Left ventricle myocardium inferior (tissue), 1 donor: ENCODE data around the gene VWA7. TPM values are rescaled to one million over a fixed set of nuclear protein-coding genes. Genes with fewer than 3 reads are reported as not detected.

Experiments used
- DNase-seq: peaks from one replicate; pipeline ENCODE4 v3.0.0-alpha.2; 2020
- H3K27ac ChIP-seq: fragments of 200-600 bp; replicated peaks from 2 replicates; pipeline ENCODE4 v1.8.0; 2021
- H3K27me3 ChIP-seq: fragments of 200-600 bp; 2 replicates; pipeline ENCODE4 v1.8.0; 2021; ENCODE audit warnings: low read depth
- H3K36me3 ChIP-seq: fragments of 200-600 bp; 2 replicates; pipeline ENCODE4 v1.8.0; 2021
- H3K4me1 ChIP-seq: fragments of 200-600 bp; 2 replicates; pipeline ENCODE4 v1.8.0; 2021
- H3K4me3 ChIP-seq: fragments of 200-600 bp; 2 replicates; pipeline ENCODE4 v1.8.0; 2021; ENCODE audit warnings: mild to moderate bottlenecking, moderate library complexity
- H3K9me3 ChIP-seq: fragments of 200-600 bp; replicated peaks from 2 replicates; pipeline ENCODE4 v1.8.0; 2021
- intact Hi-C: fragments of 100-400 bp; cut with micrococcal nuclease; formaldehyde crosslinking; loops from one replicate; pipeline ENCODE4 v1.11.0; 2022
- total RNA-seq: library from RNA; stranded (reverse); fragmentation: NEBNext Ultra II Directional; extraction: Animal tissue kit (Norgen Biotek cat#: 25700); gene quantifications from one replicate; pipeline ENCODE4 v1.2.1, GENCODE V29; 2021
- TF ChIP-seq, protein P1 (sequence below): fragments of 200-600 bp; IDR thresholded peaks from 2 replicates; pipeline ENCODE4 v1.8.0; 2021; ENCODE audit warnings: antibody characterized with exemption, mild to moderate bottlenecking, borderline replicate concordance
- donor health status: DM: no; HTN: yes; CAD: no; lungs with severe emphysema.

The VWA7 gene
- total RNA-seq, 1 donor from 2014 or later: 14.7 TPM

DNA sequence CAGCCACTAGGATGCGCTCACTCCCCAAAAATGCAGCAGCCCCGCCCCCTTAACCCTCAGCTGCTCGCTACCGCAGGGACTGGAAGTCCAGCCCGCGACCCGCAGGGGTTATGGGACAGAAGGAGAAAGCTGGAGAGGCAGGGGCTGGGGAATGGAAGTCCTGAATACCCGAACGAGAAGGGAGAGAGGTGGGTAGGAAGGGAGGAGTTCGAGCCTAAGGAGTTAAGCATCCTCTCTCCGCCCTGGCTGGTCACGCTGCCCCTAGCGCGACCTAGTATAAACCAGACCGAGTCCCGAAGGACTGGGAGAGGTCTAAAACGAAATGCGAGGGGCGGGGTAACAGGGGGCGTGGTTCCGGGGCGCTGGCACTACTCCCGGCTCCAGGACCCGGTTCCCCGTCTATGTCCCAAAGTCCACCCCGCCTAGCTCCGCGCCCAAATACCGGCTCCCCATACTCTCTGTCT is 47.6 kb downstream of the VWA7 start:
- H3K27me3 ChIP-seq: no peaks in the 10 kb centered on the region
- peak; percentile 94 for DNase-seq
- H3K27ac ChIP-seq: peak overlapping the region; percentile 98
- H3K36me3 ChIP-seq: peaks cover 63% of the 10 kb centered on the region
- TF ChIP-seq, protein P1, sequence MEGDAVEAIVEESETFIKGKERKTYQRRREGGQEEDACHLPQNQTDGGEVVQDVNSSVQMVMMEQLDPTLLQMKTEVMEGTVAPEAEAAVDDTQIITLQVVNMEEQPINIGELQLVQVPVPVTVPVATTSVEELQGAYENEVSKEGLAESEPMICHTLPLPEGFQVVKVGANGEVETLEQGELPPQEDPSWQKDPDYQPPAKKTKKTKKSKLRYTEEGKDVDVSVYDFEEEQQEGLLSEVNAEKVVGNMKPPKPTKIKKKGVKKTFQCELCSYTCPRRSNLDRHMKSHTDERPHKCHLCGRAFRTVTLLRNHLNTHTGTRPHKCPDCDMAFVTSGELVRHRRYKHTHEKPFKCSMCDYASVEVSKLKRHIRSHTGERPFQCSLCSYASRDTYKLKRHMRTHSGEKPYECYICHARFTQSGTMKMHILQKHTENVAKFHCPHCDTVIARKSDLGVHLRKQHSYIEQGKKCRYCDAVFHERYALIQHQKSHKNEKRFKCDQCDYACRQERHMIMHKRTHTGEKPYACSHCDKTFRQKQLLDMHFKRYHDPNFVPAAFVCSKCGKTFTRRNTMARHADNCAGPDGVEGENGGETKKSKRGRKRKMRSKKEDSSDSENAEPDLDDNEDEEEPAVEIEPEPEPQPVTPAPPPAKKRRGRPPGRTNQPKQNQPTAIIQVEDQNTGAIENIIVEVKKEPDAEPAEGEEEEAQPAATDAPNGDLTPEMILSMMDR: no peak
- H3K4me1 ChIP-seq: peaks cover 70% of the 10 kb centered on the region
- no peaks in the 10 kb centered on the region for H3K9me3 ChIP-seq
- intact Hi-C loops: no loop called here
- H3K4me3 ChIP-seq: peak overlapping the region; percentile 93

DNA sequence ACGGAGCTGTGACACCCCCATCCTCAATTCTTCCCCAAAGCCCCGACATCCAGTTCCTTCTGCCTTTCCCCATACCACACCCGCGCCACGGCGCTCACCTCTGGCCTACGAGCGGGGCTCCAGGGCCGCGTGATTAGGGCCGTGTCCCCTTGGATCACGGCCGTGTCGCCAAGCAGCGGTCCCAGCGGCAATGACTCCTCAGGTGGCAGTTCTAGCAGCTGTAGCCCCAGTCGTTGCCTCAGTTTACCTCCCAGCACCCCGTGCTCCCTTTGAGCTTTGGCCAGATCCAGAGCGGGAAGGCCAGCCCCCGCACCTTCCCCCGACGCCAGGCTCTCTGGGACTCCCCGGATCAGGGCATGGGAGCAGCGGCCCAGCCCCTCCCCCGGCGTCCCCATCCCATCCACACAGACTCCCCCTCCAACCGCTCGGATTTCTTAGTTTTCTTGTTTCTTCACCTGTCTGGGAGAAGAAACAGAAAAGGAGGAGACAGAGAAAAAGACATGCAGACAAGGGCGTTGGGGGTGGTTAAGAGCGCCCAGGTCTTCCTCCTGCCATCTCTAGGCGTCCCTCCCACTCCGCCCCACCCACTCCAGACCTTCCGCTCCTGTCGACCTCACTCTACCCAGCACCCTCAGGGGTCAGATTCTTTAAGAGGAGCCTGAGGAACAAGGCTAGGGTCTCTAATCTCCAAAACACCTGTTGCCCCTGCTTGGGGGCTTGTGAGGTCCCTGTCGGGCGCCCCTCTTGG is 48.2 kb downstream of the VWA7 start, which contains the start of gene DDAH2:
TSS of gene DDAH2 (minus strand) at position 533 of the 748 bp plus-strand sequence. CDS start at position 395, 138 bp downstream.
- DNase-seq: no peak
- Histone ChIP-seq H3K9me3 (no peaks in the 10 kb centered on the region), H3K4me3 (peak within 1 kb of the TSS; percentile 93), H3K27me3 (no peaks in the 10 kb centered on the region), H3K4me1 (peaks cover 64% of the 10 kb centered on the region), H3K36me3 (peaks cover 62% of the 10 kb centered on the region), H3K27ac (peak within 1 kb of the TSS; percentile 98)
- intact Hi-C loops: no loop called here
- TF ChIP-seq, protein P1: peak; percentile 66

DNA sequence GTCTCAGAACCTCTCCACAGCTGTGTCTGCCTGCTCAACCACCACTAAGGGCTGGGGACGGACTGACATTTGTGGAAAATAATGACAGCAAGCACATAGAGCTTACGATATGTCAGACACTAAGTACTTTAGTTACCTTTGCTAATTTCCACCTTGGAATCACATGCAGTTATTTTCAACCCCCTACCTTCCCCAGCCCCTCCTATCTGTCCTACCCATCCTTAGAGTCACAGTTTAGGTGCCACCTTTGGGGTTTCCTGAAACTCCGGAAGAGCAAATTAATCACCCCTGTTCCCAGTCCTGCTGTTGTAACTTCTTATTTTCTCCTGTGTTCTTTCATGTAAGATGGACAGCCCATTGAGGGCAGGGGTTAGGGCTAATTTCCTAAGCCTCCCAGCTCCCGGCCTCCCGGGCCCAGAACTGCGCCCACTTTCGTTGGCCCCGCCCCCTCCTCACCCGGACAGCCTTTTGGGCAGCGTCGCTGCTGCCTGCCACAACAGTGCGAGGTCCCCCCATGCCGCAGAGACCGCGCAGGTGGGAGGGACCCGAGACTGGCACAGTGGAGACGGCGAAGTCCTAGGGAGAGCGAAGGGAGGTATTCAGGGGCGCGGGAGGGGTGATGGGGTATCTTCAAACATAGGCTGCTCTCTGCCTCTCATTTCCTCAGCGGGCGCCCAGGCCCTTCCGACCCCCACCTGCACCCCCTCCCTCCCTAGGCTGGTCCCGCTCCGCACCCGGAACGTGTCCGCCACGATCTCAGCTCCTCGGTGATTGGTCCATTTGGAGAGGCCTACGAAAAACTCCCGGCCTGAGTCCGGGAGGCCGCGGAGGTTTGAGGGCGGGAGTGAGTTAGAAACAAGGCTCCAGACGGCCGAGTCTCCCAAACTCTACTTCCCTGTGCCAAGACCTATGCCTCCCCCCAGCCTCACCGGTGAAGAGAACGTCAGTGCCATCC is 49.1 kb downstream of the VWA7 start:
- Histone ChIP-seq H3K4me1 (peaks cover 54% of the 10 kb centered on the region), H3K27me3 (no peaks in the 10 kb centered on the region), H3K9me3 (no peaks in the 10 kb centered on the region), H3K27ac (peak overlapping the region; percentile 98), H3K4me3 (peak overlapping the region; percentile 93), H3K36me3 (peaks cover 52% of the 10 kb centered on the region)
- no peak for DNase-seq
- TF ChIP-seq, protein P1: no peak
- intact Hi-C loops: no loop called here

DNA sequence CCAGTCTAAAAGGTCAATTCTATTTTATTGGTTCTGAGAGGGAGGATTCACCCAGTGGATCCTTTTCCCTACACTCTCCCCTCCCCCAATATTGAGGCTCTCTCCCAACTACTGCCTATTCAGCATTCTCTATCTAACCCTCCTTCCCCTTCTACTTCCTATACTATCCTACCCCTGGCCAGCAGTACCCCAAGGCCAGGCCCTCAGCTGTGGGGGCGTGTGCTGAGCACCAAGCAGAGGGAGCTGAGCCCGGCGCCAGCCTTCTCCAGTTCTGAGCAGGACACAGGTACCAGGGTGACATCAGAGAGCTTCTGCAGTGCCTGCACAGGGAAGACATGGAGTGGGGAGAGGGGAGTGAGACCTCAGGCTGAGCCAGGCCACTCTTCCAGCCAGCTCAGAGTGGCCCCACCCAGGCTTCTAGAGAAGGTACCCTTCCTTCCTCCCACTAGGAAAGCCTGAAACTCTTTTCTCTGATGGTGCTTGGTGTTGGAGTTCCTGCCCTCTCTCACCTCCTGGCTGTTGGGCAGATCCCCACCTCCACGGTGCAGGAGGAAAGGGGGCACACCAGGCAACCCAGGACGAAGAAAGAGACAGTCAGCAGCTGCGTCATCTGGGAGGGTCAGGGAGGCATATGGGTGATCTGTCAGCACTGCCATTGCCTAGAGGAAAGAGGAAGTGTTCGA is 50.0 kb downstream of the VWA7 start:
- TF ChIP-seq, protein P1: no peak
- no peaks in the 10 kb centered on the region for H3K27me3 ChIP-seq
- peak overlapping the region; percentile 93 for H3K4me3 ChIP-seq
- DNase-seq: no peak
- no peaks in the 10 kb centered on the region for H3K9me3 ChIP-seq
- peak overlapping the region; percentile 98 for H3K27ac ChIP-seq
- intact Hi-C loops: no loop called here
- peaks cover 44% of the 10 kb centered on the region for H3K36me3 ChIP-seq
- H3K4me1 ChIP-seq: peaks cover 46% of the 10 kb centered on the region
